SK-N-MC (cell line): ENCODE data around the gene NFYB.

Experiments
- EZH2 ChIP-seq: fragments of 200-600 bp; sonication (generic); IDR thresholded peaks from one replicate; pipeline ENCODE4 v1.6.1; 2017; ENCODE audit warnings: antibody characterized with exemption
- FOXP2 ChIP-seq: optimal IDR thresholded peaks from 2 replicates; pipeline ENCODE3; 2011; ENCODE audit warnings: mild to moderate bottlenecking, moderate library complexity; ENCODE audit not compliant: insufficient read depth; ENCODE audit errors: extremely low read length, control extremely low read depth
- POLR2AphosphoS5 ChIP-seq: IDR thresholded peaks from 2 replicates; pipeline ENCODE4 v1.6.1; 2012; ENCODE audit warnings: mild to moderate bottlenecking, low read depth, low read length, borderline replicate concordance

DNA sequence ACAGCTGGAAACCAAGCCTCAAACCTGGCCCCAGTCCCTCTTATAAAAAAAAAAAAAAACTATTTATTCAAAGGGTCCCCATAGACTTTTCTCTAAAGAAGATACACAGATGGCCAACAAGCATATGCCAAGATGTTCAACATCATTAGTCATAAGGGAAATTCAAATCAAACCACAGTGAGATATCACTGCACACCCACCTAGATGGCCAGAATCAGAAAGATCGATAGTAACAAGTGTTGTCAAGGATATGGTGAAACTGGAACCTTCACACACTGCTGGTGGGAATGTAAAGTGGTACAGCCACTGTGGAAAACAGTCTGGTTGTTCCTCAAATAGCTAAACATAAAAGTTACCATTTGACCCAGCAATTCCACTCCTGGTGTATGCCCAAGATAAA, 5.9 kb upstream of the NFYB start:
- TF ChIP-seq POLR2AphosphoS5: no peak
- TF ChIP-seq EZH2: no peak
- TF ChIP-seq FOXP2: no peak
